NCI-H187 treated with DMSO at 0.1 percent for 48 hours (cell line): Measurements from ENCODE around the gene STS.
A peak's percentile ranks its signal among the peaks of the same experiment; 100 is the strongest.
"Not testable (repeated sequence)": the region's sequence is repeated elsewhere in the genome, so short reads cannot be mapped to it uniquely, and the experiment has no call there.

Experiments
- DNase-seq: peaks from one replicate; lab custom pipeline; 2025; lab: John Stamatoyannopoulos, UW

STS gene

DNA sequence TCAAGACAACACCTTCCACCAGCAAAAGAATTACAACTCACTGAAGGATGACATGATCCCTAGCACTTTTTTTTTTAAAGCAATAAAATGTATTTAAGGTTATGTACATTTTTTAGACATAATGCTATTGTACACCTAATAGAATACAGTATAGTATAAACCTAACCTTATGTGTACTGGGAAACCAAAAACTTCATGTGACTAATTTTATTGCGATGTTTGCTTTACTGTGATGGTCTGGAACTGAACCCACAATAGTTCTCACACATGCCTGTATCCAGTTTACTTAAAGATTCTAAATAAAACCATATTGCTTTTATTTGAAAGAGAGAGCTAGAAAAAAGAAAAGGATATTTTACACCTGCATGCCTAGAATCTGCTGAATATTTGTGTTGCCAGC, 4.4 kb upstream of the STS start:
- DNase-seq: no peak

DNA sequence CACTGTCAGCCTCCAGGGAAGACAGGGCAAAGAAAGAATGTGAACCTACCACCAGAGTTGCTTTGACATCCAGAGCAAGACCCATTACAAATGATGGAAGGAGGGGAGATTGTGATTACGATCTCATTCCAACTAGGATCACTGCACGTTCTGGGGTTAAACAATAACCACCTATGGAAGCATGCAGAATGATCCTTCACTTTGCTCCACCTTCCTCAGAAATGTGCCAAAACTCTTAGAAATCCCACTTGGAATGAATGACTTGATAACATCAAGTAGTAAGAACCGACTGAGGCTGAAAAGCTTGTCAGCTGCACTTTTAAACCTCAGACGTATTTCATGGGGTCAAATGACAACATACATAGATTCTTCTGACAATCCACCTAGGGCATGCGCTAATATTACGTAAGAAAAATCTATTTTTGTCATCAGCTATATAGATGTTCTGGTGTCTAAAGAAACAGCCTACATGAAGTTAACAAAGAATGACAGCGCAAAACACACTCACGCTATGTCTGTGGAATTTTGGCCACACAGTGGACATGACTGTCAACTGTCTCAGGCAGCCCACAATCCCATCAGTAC, 3.5 kb upstream of the STS start:
- no peak for DNase-seq

DNA sequence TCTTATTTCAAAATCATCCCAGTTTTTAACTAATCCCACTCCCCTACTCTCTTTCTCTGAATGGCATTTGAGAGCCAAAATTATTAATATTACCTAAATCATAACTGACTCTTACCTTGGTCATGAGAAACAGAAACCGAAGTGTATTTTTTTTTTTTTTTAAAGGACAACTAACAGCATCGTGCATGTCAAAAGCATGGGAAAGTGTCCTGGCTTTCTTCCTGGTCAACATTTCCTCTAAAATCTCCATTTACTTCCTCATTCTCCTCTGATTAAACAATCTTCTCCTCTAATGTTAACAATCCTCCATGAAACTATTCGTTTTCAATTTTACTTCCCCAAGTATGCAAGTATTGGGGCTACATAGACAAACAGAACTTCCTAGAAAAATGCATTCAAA, 2.1 kb upstream of the STS start:
- no peak for DNase-seq

DNA sequence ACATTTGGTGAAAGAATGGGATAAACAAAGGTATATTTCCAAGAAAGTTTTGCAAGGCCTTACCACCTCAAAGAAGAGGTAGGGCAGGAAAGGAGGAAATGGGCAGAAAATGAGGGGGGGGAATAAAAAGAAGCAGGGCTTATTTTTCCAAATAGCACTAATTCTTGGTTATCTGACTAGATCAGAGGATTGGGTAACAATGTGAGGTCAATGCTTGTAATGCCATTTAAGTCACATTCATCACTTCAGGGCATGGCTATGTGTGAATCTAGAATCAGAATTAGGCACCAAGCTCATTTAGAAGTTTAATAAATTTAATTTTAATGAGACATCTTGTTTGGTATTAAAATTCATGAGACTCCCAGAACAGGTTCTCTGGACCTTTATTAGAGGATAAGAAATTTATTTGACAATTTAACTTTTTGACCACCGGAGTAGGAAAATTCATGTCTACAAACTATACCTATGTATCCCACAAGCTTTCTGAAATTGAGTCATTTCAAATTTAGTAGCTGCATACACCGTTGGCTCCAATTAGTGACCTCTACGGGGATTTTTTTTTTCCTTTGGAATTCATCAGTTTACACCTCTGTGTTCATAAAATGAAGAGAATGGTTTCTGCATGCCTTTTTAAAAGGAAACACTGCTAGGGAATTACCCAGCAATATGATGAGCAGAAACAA, 1.4 kb upstream of the STS start:
- DNase-seq: no peak

DNA sequence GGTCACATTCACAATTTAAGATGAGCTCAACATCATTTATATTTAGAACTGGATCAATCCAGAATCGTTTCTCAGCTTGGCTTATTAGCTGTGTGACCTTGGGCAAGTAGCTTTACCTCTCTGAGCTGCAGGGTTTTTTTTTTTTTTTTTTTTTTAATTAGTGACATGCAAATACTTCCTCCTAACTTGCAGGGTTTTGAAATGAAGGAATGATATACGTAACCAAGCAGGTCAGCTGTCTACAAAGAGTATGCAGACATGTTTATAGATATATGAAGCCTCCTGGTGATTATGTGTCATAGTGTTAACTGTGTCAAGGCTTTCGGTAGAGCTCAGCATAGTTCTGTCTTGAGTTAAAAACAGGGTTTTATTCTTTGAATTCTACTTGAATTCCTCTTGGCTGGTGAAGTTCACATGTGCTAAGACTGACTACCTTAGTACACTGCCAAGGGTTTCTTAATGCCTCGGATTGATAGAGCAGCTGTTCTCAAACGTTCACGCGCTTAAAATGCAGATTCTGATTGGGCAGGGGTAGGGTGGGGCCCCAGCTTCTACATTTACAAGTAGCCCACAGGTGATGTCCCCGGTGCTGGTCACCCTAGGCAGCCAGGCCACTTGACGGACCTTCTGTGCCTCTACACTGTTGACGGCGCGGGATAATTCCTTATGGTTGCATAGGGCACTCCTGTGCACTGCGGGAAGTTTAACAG, 654 bp upstream of the STS start:
- no peak for DNase-seq

DNA sequence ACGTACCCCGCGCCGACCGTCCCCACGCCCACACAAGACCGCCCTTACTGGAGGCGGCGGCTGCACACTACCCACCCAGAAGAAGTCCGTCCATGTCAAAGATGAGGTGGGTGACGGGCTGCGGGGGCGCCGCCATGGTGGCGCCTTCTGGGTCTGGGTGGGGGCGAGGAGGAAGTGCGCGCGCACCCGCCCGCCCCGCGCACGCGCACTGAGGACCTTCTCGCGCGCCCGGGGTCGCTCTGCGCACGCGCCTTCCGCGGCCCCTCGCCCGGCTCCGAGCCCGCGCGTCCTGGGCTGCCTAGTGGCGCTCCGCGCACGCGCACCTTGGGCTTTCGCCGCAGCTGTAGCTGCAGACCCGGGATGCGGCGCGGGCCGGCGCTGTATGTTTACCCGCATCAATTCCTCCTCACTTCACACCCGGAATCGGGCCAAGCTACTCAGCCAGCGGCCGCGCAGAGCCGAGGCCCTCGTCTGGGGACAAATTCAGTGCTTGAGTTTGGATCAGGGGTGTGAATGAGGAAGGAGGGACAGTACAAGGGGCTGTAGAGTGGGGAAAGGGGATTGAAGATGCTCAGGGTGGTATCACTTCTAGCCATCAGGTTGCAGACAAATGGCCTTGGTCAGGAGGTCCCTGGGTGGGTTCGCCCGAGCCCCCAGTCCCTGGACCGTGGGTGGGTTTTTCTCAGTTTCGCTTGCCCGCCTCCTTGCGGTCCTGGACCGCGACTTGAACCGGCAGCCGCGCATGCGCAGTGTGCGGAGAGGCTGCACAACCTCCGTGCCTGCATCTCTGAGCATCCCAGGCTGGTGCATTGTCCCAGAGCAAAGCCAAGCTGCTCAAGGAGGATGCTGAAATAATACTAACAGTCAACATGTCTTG, 704 bp downstream of the STS start, which contains the start of gene PUDP:
Gene PUDP (minus strand): TSS at position 176 of the 877 bp plus-strand sequence. CDS start 40 bp downstream, at position 136.
- peak; percentile 10 for DNase-seq

DNA sequence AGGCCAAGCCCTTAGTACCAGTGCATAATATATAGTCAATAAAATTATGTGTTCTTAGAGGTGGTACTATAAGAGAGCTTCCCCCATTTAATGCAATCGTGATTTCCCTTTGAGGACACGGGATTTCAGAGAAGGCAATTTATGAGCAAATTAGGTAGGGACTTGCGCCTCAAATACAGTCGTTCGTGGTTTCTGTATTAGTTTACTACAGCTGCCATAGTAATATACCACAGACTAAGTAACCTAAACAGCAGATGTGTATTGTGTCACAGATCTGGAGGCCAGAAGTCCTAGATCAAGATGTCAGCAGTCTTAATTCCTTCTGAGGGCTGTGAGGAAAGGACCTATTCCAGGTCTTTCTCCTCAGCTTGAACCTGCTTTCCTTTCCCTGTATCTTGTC, 1.9 kb downstream of the STS start:
- no peak for DNase-seq

DNA sequence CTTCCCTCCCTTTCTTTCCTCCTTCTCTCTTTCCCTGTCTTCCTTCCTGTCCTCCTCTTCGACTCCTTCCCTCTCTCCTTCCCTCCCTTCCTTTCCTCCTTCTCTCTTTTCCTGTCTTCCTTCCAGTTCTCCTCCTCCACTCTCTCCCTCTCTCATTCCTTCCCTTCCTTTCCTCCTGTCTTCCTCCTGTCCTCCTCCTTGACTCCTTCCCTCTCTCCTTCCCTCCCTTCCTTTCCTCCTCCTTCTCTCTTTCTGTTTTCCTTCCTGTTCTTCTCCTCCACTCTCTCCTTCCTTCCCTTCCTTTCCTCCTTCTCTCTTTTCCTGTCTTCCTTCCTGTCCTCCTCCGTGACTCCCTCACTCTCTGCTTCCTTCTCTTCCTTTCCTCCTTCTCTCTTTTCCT, 5.7 kb downstream of the STS start:
- no peak for DNase-seq

DNA sequence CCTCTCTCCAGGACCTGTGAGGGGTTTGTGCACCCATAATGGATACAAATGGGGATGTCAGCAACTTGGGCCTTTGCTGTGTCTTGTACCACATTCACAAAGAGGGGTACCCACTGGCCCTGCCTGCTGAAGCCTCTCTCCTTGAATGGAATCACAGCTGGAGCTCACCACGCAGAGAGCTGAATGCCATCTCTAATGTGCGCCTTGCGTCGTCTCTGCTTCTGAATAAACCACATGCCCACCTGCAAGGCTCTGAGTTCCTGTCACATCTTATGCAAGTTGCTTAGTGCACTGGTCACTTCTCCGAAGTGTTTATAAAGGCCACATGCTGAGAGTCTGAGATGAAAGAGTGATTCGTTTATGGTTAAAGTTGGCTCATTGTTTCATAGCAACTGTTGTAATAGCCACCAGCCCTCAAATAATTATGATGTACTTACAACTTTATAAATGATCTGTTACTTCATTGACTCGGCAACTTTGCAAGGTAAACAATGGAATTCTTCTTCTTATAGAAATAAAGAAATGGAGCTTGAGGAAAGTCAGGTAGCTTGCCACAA, 6.6 kb downstream of the STS start:
- no peak for DNase-seq

DNA sequence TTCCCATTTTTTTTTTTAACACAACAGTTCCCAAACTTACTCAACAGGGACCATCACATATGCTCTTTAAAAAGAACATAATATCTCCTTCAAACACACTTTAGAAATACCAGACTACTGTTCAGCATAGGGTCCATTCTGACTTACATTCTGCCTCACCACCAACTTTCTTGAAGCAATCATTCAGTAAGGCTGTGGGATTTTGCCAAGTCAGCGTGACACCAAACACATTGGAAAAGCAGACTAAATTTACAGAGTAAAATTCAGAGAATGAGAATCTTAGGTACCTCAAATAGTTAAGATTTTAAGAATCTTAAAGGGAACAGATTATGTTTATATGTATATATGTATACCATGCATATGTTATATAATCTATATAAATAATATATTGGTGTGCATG, 7.7 kb downstream of the STS start:
- DNase-seq: no peak

DNA sequence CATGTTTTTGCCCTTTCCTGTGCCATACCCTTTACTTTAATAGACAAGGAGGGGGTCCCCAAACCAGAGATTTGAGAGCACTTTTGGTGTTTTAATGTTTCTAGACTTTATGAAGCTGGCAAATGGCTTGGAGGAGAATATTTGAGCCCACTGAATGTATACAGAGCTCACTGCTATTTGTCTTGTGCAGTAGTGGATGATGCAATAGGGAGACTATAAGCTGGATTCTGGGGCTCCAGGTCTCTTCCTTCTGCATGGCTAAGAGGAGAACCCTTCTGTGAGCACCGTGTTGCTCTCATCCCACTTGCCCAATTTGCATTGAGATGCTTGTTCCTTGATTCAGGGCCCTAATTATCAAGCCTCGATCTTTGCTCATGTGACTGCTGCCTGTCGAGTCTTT, 9.4 kb downstream of the STS start:
- DNase-seq: no peak

DNA sequence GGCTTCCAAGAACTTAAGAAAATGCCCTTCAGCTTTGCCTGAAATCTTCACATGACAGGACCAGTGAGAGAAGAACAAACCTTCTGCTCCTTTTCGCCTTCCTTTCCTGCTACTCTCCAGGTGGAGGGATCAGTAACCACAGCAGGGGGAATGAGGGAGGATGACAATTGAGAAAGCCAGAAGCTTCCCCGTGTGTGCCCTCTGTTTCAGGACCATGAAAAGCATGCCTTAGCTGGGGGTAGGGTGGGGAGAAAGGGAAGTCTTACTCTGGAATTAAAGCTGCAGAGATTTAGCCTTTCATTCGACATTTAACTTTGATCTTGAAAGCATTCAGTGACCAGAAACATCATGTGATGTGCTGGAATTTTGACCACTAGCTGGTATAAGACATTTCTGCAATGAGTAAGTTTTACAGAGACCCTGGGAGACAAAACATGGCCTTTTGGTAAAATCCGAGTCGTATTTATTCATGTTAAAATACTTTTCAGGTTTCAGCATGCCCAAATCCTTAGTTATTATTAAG, 11.0 kb downstream of the STS start:
- no peak for DNase-seq

DNA sequence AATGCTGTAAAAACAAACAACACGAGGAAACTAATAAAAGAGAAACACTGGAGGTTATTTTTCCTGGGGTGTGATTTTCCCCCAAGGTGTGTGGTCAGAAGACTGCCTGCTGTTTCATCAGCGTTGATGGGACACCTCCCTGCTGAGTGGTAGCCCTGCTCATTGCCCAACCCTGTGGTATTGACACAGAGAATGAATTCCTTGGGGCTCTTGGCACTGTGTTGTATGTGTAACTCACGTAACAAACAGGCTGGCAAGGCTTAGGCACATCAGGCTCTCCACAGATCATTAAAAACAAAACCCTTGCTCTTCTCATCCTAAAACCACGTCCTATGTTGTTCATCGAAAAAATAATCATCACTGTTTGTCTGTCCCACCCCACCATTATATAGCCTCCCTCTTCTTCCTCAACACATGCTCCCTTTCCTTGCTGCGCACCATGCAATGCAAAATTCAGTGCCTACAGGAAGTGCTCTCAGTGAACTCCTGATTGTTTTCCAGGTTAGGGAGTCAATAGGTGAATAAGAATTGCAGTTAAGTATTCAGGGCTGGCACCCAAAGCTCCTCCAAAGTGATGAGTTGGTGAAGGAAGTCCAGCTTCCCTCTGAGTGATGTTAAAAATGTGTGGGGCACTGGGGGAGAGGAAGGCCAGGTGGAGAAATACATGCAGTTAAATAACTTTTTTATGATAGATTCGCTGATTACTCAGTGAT, 11.8 kb downstream of the STS start:
- no peak for DNase-seq

DNA sequence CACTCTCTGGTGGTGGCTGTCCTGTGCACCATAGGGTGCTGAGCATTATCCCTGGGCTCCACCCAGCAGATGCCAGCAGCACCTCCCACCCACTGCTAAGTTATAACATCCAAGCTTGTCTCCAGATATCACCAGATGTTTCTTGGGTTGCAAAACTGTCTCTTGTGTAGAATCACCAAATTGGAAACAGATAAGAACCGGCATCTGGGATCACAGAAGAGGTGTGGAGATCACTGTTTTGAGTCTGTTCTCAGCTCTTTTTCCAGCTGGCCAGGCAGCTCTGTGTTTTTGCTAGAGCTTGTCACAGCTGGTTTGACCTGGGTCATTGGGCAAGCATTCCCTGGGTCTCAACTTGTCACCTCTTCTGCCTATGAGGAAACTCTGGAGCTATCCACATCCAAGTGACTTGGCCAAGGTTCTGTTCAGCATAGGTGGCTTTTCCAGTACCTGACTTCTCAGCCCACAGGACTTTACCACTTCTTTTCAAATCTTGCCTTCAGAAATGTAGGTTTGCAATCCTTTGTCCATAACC, 15.7 kb downstream of the STS start:
- DNase-seq: no peak

DNA sequence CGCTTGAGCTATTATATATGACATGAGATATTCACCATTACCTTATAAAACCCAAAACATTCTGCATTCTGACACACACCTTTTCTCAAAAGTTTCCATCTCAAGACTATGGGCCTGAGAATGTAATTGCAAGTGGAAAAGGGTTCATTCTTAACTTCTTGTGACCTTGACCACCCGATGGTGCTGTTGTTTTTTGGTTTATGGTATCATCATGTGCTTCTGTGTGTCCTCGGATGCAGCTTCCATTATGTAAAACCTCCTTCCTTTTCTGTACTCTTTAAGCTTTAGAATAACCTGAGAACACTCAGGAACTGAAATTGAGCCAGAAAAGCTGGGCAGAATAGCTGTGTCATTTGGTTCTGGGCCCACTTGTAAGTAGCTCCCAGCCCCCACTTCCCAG, 16.7 kb downstream of the STS start:
- no peak for DNase-seq

DNA sequence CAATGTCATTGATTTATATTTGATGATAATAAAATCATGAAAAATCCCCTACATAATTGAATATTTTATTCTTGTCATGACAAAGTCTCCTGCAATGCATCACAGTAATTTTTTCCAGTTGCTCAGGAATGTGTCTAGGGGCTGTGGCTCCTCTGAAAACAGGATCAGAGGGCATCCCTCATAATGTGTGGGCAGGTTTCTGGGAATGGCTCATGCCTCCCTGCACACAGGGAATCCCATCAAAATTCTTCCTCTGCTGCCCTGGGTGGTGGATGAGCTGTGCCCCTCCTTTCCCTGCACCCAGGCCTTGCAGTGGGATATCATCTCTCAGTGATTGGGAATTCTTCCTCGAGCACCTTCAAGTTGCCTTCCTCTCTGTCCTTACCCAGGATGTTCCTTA, 20.9 kb downstream of the STS start:
- DNase-seq: no peak

DNA sequence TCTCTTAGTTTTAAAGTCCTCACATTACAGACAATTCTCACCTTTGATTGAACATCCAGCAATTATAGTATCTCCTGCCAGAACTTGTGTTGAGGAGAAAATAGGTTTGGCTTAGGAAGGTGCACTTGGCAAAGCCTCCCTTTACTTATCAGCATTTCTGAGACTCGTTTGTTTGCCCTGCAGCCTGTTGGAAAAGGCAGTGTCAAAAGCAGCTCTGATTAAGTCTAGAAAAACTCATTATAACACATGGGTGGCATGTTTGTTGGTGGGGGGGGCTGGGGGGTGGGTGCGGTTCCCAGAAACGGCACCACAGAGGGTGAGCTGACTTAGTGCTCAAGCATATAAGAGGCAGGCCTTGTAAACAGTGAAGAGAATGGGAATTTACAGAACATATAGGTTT, 22.1 kb downstream of the STS start:
- no peak for DNase-seq

DNA sequence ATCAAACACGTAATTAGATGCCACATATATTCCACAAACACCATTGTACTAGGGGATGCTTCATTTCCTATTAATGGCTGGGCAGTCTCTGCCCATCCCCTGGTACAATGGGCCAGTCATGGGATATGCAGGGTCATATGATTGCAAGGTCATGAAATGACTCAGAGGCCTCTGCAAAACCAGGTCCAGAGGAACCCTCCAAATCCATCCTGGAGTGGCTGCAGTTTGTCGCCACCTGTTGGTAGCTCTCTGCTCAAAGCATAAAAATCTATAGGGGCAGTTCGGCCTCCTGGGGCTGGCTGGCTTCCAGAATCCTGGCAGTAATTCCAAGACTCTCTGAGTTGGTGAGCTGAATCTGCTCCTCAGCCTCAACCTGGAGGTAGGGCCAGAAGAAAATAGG, 23.4 kb downstream of the STS start:
- DNase-seq: no peak

DNA sequence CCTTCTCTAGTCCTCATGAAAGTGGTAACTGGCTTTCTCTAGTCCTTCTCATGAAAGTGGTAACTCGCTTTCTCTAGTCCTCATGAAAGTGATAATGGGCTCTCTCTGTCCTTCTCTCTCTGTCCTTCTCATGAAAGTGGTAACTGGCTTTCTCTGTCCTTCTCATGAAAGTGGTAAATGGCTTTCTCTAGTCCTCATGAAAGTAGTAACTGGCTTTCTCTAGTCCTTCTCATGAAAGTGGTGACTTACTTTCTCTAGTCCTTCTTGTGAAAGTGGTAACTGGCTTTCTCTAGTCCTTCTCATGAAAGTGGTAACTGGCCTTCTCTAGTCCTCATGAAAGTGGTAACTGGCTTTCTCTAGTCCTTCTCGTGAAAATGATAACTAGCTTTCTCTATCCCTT, 31.3 kb downstream of the STS start:
- DNase-seq: not testable (repeated sequence)

DNA sequence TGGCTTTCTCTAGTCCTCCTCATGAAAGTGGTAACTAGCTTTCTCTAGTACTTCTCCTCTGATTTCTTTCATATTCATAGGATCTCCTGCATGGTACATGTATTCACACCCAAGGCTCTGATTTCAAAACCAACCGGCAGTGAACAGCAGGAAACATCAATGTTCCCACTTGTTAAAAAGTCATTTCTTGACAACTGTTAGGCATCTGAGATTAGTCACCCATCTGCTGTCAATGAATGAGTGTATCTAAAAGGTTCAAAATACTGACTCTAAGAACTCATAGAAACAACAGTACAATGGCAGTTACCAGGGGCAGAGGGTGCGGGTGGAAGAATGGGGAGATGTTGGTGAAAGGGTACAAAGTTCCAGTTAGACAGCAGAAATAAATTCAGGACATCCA, 31.9 kb downstream of the STS start:
- no peak for DNase-seq

DNA sequence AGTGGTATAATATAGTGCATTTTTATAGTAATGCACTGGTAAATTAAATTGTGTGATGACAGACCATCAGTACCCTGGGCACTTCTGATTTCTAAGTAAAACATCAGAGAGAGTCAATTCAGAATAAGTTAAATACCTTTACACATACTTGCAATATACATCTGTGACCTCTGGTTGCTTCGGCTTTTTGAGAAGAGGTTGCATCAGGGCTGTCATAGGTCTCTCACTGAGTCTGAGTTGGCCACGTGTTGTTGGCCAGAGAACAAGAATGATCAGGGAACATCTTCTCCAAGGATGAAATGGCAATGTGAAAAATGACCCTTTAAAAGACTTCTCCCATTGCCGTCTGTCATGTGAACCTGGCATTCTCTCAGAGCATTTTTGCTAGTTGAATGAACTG, 37.3 kb downstream of the STS start:
- DNase-seq: no peak
